Smooth muscle cell (in vitro differentiated cells): Measurements from ENCODE around the gene TMEM187. TPM values are rescaled to one million over a fixed set of nuclear protein-coding genes. Genes with fewer than 3 reads are reported as not detected.

ENCODE experiments used
- DNase-seq: peaks from one replicate; lab custom pipeline; 2025; ENCODE audit not compliant: unreplicated experiment; lab: John Stamatoyannopoulos, UW
- H2AFZ ChIP-seq: fragments of 200-600 bp; sonication (generic); 2 replicates; pipeline ENCODE4 v1.6.0; 2016; ENCODE audit warnings: antibody characterized with exemption, low read depth, mild to moderate bottlenecking
- H3F3A ChIP-seq: fragments of 200-600 bp; sonication (generic); 2 replicates; pipeline ENCODE4 v1.6.0; 2017; ENCODE audit warnings: antibody characterized with exemption, low read depth
- H3K27ac ChIP-seq: fragments of 200-600 bp; sonication (generic); 2 replicates; pipeline ENCODE4 v1.5.1; 2016; ENCODE audit warnings: low read depth, mild to moderate bottlenecking
- H3K27me3 ChIP-seq: fragments of 200-600 bp; sonication (generic); 2 replicates; pipeline ENCODE4 v1.6.1; 2016; ENCODE audit warnings: low read depth, mild to moderate bottlenecking
- H3K36me3 ChIP-seq: fragments of 200-600 bp; sonication (generic); 2 replicates; pipeline ENCODE4 v1.5.1; 2016; ENCODE audit warnings: low read depth
- H3K4me1 ChIP-seq: fragments of 200-600 bp; sonication (generic); 2 replicates; pipeline ENCODE4 v1.5.1; 2016; ENCODE audit warnings: low read depth
- H3K4me2 ChIP-seq: fragments of 200-600 bp; sonication (generic); 2 replicates; pipeline ENCODE4 v1.6.0; 2016; ENCODE audit warnings: mild to moderate bottlenecking
- H3K4me3 ChIP-seq: fragments of 200-600 bp; sonication (generic); 2 replicates; pipeline ENCODE4 v1.5.1; 2016; ENCODE audit warnings: mild to moderate bottlenecking
- H3K79me2 ChIP-seq: fragments of 200-600 bp; sonication (generic); 2 replicates; pipeline ENCODE4 v1.6.0; 2016; ENCODE audit warnings: low read depth, mild to moderate bottlenecking
- H3K9ac ChIP-seq: fragments of 200-600 bp; sonication (generic); 2 replicates; pipeline ENCODE4 v1.6.0; 2016; ENCODE audit warnings: low read depth
- H3K9me3 ChIP-seq: fragments of 200-600 bp; sonication (generic); replicated peaks from 2 replicates; pipeline ENCODE4 v1.5.1; 2016; ENCODE audit warnings: low read depth
- H4K20me1 ChIP-seq: fragments of 200-600 bp; sonication (generic); 2 replicates; pipeline ENCODE4 v1.6.0; 2016; ENCODE audit warnings: low read depth
- WGBS: methylation state at CpG from one replicate; pipeline ENCODE4 v1.1.7; 2016; ENCODE audit warnings: low lambda C conversion rate; 5-methylcytosine and 5-hydroxymethylcytosine counted together
- polyA plus RNA-seq: library from polyadenylated mRNA; unstranded; fragments of >200 nt; fragmentation: Nextera tagmentation; extraction: Ambion mirVana; gene quantifications from 2 replicates; pipeline ENCODE4 v1.2.1, GENCODE V29; 2016
- total RNA-seq: library from RNA; depleted of rRNA; stranded (reverse); fragments of >200 nt; gene quantifications from 2 replicates; pipeline ENCODE4 v1.2.3, GENCODE V29; 2014
- TF ChIP-seq, protein P1 (sequence below): fragments of 200-600 bp; sonication (generic); IDR thresholded peaks from 2 replicates; pipeline ENCODE4 v1.5.1; 2017; ENCODE audit warnings: borderline replicate concordance, mild to moderate bottlenecking, antibody characterized with exemption; ENCODE audit not compliant: insufficient read depth, poor library complexity, severe bottlenecking

The TMEM187 gene
- total and polyA plus RNA-seq, 2 experiments from 2014 or later, result 6.2 to 9.8 TPM

DNA sequence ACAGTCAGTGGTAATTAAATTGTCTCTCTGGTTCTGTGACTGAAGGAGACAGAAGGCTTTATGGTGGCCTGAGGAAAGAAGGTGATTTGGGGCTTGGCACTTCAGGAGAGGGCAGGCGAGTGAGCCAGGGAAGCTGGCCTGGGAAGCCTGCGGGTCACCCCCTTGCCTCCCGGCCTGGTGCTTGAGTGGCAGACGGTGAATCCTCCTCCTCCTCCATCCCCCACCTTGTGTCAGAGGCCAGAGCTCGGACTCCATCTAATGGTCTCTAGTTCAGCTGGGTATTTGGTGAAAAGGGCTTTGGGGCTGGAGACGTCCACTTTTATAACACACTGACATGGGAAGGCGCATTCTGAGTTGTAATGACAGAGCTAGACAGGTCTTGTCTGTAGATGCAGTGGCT, 8.7 kb downstream of the TMEM187 start:
- no peaks in the 10 kb centered on the region for H3K4me1 ChIP-seq
- H3K79me2 ChIP-seq, result no peaks in the 10 kb centered on the region
- no peak overlapping the region for H2AFZ ChIP-seq
- no peak overlapping the region for H3K27ac ChIP-seq
- TF ChIP-seq, protein P1, sequence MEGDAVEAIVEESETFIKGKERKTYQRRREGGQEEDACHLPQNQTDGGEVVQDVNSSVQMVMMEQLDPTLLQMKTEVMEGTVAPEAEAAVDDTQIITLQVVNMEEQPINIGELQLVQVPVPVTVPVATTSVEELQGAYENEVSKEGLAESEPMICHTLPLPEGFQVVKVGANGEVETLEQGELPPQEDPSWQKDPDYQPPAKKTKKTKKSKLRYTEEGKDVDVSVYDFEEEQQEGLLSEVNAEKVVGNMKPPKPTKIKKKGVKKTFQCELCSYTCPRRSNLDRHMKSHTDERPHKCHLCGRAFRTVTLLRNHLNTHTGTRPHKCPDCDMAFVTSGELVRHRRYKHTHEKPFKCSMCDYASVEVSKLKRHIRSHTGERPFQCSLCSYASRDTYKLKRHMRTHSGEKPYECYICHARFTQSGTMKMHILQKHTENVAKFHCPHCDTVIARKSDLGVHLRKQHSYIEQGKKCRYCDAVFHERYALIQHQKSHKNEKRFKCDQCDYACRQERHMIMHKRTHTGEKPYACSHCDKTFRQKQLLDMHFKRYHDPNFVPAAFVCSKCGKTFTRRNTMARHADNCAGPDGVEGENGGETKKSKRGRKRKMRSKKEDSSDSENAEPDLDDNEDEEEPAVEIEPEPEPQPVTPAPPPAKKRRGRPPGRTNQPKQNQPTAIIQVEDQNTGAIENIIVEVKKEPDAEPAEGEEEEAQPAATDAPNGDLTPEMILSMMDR, result no peak
- DNase-seq, result no peak
- H3F3A ChIP-seq, result no peaks in the 10 kb centered on the region
- no peaks in the 10 kb centered on the region for H4K20me1 ChIP-seq
- no peak overlapping the region for H3K9ac ChIP-seq
- H3K9me3 ChIP-seq, result no peaks in the 10 kb centered on the region
- 77% methylated on average over 7 of the region's 7 CpGs for WGBS
- no peak overlapping the region for H3K4me2 ChIP-seq
- H3K36me3 ChIP-seq, result no peaks in the 10 kb centered on the region
- no peaks in the 10 kb centered on the region for H3K27me3 ChIP-seq
- H3K4me3 ChIP-seq, result no peak overlapping the region

DNA sequence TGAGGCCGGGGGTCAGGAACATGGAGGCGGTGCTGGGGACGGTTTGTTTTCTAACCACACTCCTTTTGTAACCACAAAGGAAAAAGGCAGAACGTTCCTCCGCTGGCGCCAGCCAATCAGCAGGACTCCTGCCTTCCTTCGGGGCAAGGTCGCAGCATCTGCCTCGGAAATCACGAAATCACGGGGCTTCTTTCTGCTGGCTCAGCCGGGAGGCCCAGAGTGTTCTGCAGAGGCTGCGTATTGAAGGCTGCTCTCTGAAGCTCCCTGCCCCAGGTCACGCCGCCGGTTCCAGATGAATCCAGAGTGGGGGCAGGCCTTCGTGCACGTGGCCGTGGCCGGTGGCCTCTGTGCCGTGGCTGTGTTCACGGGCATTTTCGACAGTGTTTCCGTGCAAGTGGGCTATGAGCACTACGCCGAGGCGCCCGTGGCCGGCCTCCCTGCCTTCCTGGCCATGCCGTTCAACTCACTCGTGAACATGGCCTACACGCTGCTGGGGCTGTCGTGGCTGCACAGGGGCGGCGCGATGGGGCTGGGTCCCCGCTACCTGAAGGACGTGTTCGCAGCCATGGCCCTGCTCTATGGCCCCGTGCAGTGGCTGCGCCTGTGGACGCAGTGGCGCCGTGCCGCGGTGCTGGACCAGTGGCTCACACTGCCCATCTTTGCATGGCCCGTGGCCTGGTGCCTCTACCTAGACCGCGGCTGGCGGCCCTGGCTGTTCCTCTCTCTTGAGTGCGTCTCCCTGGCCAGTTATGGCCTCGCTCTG, 9.4 kb downstream of the TMEM187 start:
- 93% methylated on average over 51 of the region's 52 CpGs for WGBS
- no peaks in the 10 kb centered on the region for H4K20me1 ChIP-seq
- H3K27ac ChIP-seq, result no peak overlapping the region
- H3K79me2 ChIP-seq, result no peaks in the 10 kb centered on the region
- DNase-seq, result no peak
- TF ChIP-seq, protein P1, result no peak
- H3F3A ChIP-seq, result no peaks in the 10 kb centered on the region
- H3K36me3 ChIP-seq, result no peaks in the 10 kb centered on the region
- H3K4me2 ChIP-seq, result no peak overlapping the region
- no peak overlapping the region for H3K9ac ChIP-seq
- no peaks in the 10 kb centered on the region for H3K27me3 ChIP-seq
- H2AFZ ChIP-seq, result no peak overlapping the region
- no peak overlapping the region for H3K4me3 ChIP-seq
- no peaks in the 10 kb centered on the region for H3K4me1 ChIP-seq
- H3K9me3 ChIP-seq, result no peaks in the 10 kb centered on the region

DNA sequence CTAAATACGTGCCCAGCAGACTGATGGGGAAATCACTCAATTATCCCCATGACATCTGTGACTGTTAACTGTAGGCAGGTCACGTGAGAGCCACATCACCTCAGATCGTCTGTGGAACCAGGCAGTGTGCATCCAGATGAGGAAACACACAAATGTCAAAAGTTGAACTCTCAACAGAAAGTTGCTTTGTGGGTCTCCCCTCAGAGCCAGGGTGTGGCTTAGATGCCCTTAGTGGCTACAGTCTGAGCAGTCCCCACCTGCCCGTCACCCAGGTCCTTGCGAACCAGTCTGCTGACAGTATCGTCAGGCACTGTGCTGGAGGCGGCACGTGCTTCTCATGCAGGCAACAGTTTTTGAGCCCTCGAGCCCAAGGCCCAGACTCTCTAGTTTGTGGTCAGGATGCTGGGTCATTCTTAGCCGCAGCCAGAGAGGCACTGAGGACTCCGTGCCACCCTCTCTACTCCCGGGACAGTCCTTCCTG, 10.8 kb downstream of the TMEM187 start:
- Histone ChIP-seq H3K27ac (no peak overlapping the region), H3K36me3 (no peaks in the 10 kb centered on the region), H3K4me1 (no peaks in the 10 kb centered on the region), H3K27me3 (no peaks in the 10 kb centered on the region), H3F3A (no peaks in the 10 kb centered on the region), H3K9me3 (no peaks in the 10 kb centered on the region), H3K79me2 (no peaks in the 10 kb centered on the region), H3K4me2 (no peak overlapping the region), H3K9ac (no peak overlapping the region), H2AFZ (no peak overlapping the region), H3K4me3 (no peak overlapping the region), H4K20me1 (no peaks in the 10 kb centered on the region)
- WGBS, result 90% methylated on average over 12 of the region's 12 CpGs
- TF ChIP-seq, protein P1, result no peak
- DNase-seq, result no peak
